RPMI8226 (cell line): Measurements from ENCODE around the gene SPDYE11.
"Not testable (repeated sequence)": the region's sequence is repeated elsewhere in the genome, so short reads cannot be mapped to it uniquely, and the experiment has no call there.

ENCODE experiments used
- DNase-seq: peaks from one replicate; pipeline ENCODE4 v3.0.0-alpha.2; 2015

SPDYE11 gene

GRCh38 chr7:73057811-73058210, at the start of gene SPDYE11:
Gene SPDYE11 (minus strand): TSS chr7:73057911. CDS start chr7:73056111, 1,800 bp downstream.
- not testable (repeated sequence) for DNase-seq

GRCh38 chr7:73085938-73086337, 28.2 kb upstream of the SPDYE11 start, which contains the start of gene SPDYE9:
Gene SPDYE9 (minus strand): TSS chr7:73086038. CDS start chr7:73084238, 1,800 bp downstream.
- not testable (repeated sequence) for DNase-seq

DNA sequence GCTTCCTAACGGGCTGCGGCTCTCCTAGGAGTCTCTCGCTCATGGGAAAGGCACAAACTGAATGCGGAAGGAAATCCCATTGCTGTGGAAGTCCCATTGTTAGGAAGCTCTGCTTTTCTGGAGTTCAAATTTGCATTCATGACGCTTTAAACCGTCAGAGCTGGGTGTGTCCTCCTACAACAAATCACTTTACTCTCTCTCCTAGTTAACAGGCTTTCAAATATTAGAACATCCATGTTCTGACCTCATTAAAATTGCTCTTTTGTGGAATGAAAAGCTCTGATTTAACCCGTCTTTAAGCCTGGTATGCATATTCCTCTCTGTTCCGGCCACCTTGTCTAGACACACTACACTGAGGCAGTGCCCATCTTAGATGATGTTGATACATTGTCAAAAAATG, 28.0 kb downstream of the SPDYE11 start, which contains the start of gene SPDYE8:
Gene SPDYE8, minus strand, starts transcription at position 101 of the 400 bp plus-strand sequence. CDS start 1,800 bp downstream, outside the sequence.
- not testable (repeated sequence) for DNase-seq

- DNase-seq = not testable (repeated sequence)
Measured at GRCh38 chr7:73006491-73006890, 51.2 kb downstream of the SPDYE11 start.

- peak; percentile 89 for DNase-seq
Measured at GRCh38 chr7:73005693-73006447, 51.8 kb downstream of the SPDYE11 start.

- not testable (repeated sequence) for DNase-seq
Measured at GRCh38 chr7:73005356-73005692, 52.4 kb downstream of the SPDYE11 start.

GRCh38 chr7:72997887-72998468, 59.7 kb downstream of the SPDYE11 start:
- not testable (repeated sequence) for DNase-seq
